Bronchial epithelial cell (primary cell): ENCODE data around the gene TIMM22. TPM values are rescaled to one million over a fixed set of nuclear protein-coding genes. Genes with fewer than 3 reads are reported as not detected.
A peak's percentile ranks its signal among the peaks of the same experiment; 100 is the strongest.

Experiments
- DNase-seq: peaks from one replicate; pipeline ENCODE4 v3.0.0-alpha.2; 2010; ENCODE audit warnings: low read depth
- FAIRE-seq: peaks from 2 replicates; lab custom pipeline; 2011; peaks lifted over from hg19 to GRCh38; lab: Jason Lieb, UNC
- H3K27me3 ChIP-seq: 2 replicates; pipeline ENCODE4 v1.5.1; 2011; ENCODE audit warnings: low read length; ENCODE audit not compliant: control insufficient read depth, insufficient read depth
- H3K36me3 ChIP-seq: 2 replicates; pipeline ENCODE4 v1.5.1; 2011; ENCODE audit warnings: low read length; ENCODE audit not compliant: control insufficient read depth, insufficient read depth
- H3K4me3 ChIP-seq: 2 replicates; pipeline ENCODE4 v1.5.1; 2011; ENCODE audit warnings: mild to moderate bottlenecking, low read depth, low read length, control low read depth
- total RNA-seq: library from RNA; depleted of rRNA; stranded (reverse); fragments of >200 nt; gene quantifications from 2 replicates; pipeline ENCODE4 v1.2.1, GENCODE V29; 2014
- TF ChIP-seq, protein P1 (sequence below): IDR thresholded peaks from 2 replicates; pipeline ENCODE4 v1.5.1; 2011; ENCODE audit warnings: mild to moderate bottlenecking, moderate library complexity, low read length, control low read depth, inconsistent platforms; ENCODE audit not compliant: insufficient read depth, severe bottlenecking

TIMM22 gene
- total RNA-seq, 1 donor from 2014 or later: 16.3 TPM

GRCh38 chr17:954431-955164 is 42.3 kb upstream of the TIMM22 start:
- Histone ChIP-seq H3K36me3 (peaks cover 4% of the 10 kb centered on the region), H3K4me3 (no peak overlapping the region), H3K27me3 (no peaks in the 10 kb centered on the region)
- DNase-seq (no peak), FAIRE-seq (no peak)
- TF ChIP-seq, protein P1, sequence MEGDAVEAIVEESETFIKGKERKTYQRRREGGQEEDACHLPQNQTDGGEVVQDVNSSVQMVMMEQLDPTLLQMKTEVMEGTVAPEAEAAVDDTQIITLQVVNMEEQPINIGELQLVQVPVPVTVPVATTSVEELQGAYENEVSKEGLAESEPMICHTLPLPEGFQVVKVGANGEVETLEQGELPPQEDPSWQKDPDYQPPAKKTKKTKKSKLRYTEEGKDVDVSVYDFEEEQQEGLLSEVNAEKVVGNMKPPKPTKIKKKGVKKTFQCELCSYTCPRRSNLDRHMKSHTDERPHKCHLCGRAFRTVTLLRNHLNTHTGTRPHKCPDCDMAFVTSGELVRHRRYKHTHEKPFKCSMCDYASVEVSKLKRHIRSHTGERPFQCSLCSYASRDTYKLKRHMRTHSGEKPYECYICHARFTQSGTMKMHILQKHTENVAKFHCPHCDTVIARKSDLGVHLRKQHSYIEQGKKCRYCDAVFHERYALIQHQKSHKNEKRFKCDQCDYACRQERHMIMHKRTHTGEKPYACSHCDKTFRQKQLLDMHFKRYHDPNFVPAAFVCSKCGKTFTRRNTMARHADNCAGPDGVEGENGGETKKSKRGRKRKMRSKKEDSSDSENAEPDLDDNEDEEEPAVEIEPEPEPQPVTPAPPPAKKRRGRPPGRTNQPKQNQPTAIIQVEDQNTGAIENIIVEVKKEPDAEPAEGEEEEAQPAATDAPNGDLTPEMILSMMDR: no peak

- Histone ChIP-seq H3K4me3 (no peak overlapping the region), H3K27me3 (no peaks in the 10 kb centered on the region), H3K36me3 (peaks cover 4% of the 10 kb centered on the region)
- TF ChIP-seq, protein P1: no peak
- FAIRE-seq (peak; percentile 68), DNase-seq (peak; percentile 83)
Measured at GRCh38 chr17:956905-957304, 40.0 kb upstream of the TIMM22 start.

- DNase-seq (no peak), FAIRE-seq (no peak)
- H3K4me3 ChIP-seq: no peak overlapping the region
- TF ChIP-seq, protein P1: no peak
- H3K36me3 ChIP-seq: peaks cover 6% of the 10 kb centered on the region
- no peaks in the 10 kb centered on the region for H3K27me3 ChIP-seq
Measured at GRCh38 chr17:957856-958421, 39.0 kb upstream of the TIMM22 start.

DNA sequence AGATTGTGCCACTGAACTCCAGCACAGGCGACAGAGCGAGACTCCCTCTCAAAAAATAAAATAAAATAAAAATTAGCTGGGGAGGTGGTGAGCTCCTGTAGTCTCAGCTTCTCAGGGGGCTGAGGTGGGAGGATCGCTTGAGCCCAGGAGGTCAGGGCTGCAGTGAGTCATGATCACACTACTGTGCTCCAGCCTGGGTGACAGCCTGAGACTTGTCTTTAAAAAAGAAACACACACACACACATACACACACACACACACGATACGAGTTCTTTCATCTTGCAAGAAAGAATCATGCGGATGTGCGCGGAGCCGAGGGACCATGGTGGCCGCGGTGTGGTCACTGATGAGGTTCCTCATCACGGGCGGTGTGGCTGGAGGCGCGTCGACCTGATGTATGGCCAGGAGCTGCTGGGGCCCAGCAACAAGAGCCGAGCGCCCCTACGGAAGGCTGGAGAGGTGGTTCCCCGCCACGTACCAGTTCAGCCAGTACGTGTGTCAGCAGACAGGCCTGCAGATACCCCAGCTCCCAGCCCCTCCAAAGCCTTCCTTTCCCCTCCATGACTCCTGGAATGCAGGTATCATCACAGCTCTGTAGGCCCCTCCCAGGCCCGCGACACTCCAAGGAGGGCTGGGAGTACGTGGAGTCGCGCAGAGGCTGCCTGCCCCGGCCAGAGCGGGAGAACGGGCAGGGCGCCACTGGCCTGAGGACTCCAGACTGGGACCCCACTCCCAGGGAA is 38.0 kb upstream of the TIMM22 start:
- DNase-seq (no peak), FAIRE-seq (no peak)
- H3K36me3 ChIP-seq: peaks cover 6% of the 10 kb centered on the region

DNA sequence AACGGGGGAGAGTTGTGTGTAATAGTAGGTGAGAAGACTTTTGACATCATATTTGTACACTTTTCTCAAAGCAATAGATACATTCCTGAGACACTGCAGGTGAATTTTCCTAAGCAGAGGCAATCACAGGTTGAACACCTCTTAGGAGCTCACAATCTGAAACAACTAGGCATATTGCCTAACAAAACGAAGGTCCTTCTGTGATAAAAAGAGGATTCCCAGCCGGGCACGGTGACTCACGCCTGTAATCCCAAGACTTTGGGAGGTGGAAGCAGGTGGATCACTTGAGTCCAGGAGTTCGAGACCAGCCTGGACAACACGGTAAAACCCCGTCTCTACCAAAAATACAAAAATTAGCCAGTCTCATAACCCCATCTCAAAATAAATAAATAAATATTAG is 34.8 kb upstream of the TIMM22 start:
- Histone ChIP-seq H3K4me3 (no peak overlapping the region), H3K27me3 (no peaks in the 10 kb centered on the region), H3K36me3 (peaks cover 5% of the 10 kb centered on the region)
- TF ChIP-seq, protein P1: no peak
- FAIRE-seq (no peak), DNase-seq (no peak)

More for the DNA sequence above, 38.0 kb upstream of the TIMM22 start:
- TF ChIP-seq, protein P1: no peak
- no peak overlapping the region for H3K4me3 ChIP-seq
- no peaks in the 10 kb centered on the region for H3K27me3 ChIP-seq
